Keratinocyte (primary cell): ENCODE measurements around the gene ZNF350.

Experiments used
- EZH2 ChIP-seq: IDR thresholded peaks from one replicate; pipeline ENCODE4 v1.6.1; 2012; ENCODE audit warnings: inconsistent platforms, mild to moderate bottlenecking, low read length, moderate library complexity
- TF ChIP-seq, protein P1 (sequence below), 3 experiments: IDR thresholded peaks in 1 of 3; conservative IDR thresholded peaks in 1 of 3; optimal IDR thresholded peaks in 1 of 3; 2 replicates in 2 of 3; 3 replicates in 1 of 3; pipeline versions ENCODE3 to v1.5.1; 2011; ENCODE audit warnings: low read length in 3 of 3, mild to moderate bottlenecking in 3 of 3, moderate library complexity in 2 of 3, control low read depth in 1 of 3, inconsistent platforms in 1 of 3; ENCODE audit not compliant: insufficient read depth in 2 of 3; ENCODE audit errors: extremely low read depth in 1 of 3

- TF ChIP-seq, protein P1, sequence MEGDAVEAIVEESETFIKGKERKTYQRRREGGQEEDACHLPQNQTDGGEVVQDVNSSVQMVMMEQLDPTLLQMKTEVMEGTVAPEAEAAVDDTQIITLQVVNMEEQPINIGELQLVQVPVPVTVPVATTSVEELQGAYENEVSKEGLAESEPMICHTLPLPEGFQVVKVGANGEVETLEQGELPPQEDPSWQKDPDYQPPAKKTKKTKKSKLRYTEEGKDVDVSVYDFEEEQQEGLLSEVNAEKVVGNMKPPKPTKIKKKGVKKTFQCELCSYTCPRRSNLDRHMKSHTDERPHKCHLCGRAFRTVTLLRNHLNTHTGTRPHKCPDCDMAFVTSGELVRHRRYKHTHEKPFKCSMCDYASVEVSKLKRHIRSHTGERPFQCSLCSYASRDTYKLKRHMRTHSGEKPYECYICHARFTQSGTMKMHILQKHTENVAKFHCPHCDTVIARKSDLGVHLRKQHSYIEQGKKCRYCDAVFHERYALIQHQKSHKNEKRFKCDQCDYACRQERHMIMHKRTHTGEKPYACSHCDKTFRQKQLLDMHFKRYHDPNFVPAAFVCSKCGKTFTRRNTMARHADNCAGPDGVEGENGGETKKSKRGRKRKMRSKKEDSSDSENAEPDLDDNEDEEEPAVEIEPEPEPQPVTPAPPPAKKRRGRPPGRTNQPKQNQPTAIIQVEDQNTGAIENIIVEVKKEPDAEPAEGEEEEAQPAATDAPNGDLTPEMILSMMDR (optimal IDR thresholded peaks at IDR 0.05 in 1 of 3, IDR thresholded peaks at IDR 0.05 in 1 of 3, conservative IDR thresholded peaks at IDR 0.05 in 1 of 3; ENCODE audit: extremely low read depth in 1 of 3, insufficient read depth in 2 of 3, low read length in 3 of 3), result no peak
- no peak for TF ChIP-seq EZH2
Measured at GRCh38 chr19:51927859-51928258, 58.8 kb downstream of the ZNF350 start.
